CD4-positive, alpha-beta T cell (primary cell): ENCODE data around the gene SLC20A1. TPM values are rescaled to one million over a fixed set of nuclear protein-coding genes. Genes with fewer than 3 reads are reported as not detected.

Source experiments
- ATAC-seq: fragments of 200-7000 bp; cut with Tn5 transposase; one replicate; pipeline ENCODE4 v1.10.0; 2022; ENCODE audit warnings: mild to moderate bottlenecking; ENCODE audit not compliant: poor library complexity
- CTCF ChIA-PET: fragments of 350-600 bp; sonication (Branson Sonifier 250); formaldehyde crosslinking; loops from one replicate; lab custom pipeline; 2021; ENCODE audit warnings: antibody characterized with exemption, inconsistent platforms; lab: Charles Lee
- POLR2A ChIA-PET: fragments of 350-600 bp; sonication (Branson Sonifier 250); formaldehyde crosslinking; loops from one replicate; lab custom pipeline; 2021; ENCODE audit warnings: antibody characterized with exemption, inconsistent platforms; lab: Charles Lee
- DNase-seq, 14 experiments: peaks; one replicate each; pipeline ENCODE4 v3.0.0-alpha.2; 2013 to 2020; ENCODE audit warnings: mixed read lengths in 2 of 14
- H3K27ac ChIP-seq, 2 donors: one replicate each; pipeline versions ENCODE4 v1.5.1 to v1.7.0; 2013; ENCODE audit warnings: low read length in 2 of 2, low read depth in 1 of 2, mild to moderate bottlenecking in 1 of 2
- H3K27me3 ChIP-seq, 2 experiments: 1 replicate in 1 of 2; 2 replicates in 1 of 2; pipeline versions ENCODE4 v1.6.1 to v1.7.0; 2013; ENCODE audit warnings: low read length in 2 of 2, control low read depth in 1 of 2, mild to moderate bottlenecking in 1 of 2, moderate library complexity in 1 of 2; ENCODE audit not compliant: insufficient read depth in 2 of 2, control insufficient read depth in 1 of 2
- H3K36me3 ChIP-seq: one replicate; pipeline ENCODE4 v1.6.1; 2013; ENCODE audit warnings: low read length, control low read depth; ENCODE audit not compliant: insufficient read depth
- H3K4me1 ChIP-seq: one replicate; pipeline ENCODE4 v1.6.1; 2013; ENCODE audit warnings: low read length, control low read depth; ENCODE audit not compliant: insufficient read depth
- H3K4me3 ChIP-seq: one replicate; pipeline ENCODE4 v1.5.1; 2013; ENCODE audit warnings: mild to moderate bottlenecking, low read length, moderate library complexity
- H3K9me3 ChIP-seq, 2 experiments: 1 replicate in 1 of 2; 2 replicates in 1 of 2; pipeline versions ENCODE4 v1.6.1 to v1.7.0; 2013; ENCODE audit warnings: low read length in 2 of 2, mild to moderate bottlenecking in 2 of 2, control low read depth in 1 of 2, moderate library complexity in 1 of 2; ENCODE audit not compliant: control insufficient read depth in 1 of 2, insufficient read depth in 1 of 2
- H3K27ac Mint-ChIP-seq: one replicate; pipeline ENCODE4 v1.8.0; 2020; ENCODE audit warnings: mixed read lengths
- H3K27me3 Mint-ChIP-seq: one replicate; pipeline ENCODE4 v1.8.0; 2021; ENCODE audit warnings: mixed read lengths
- H3K36me3 Mint-ChIP-seq: one replicate; pipeline ENCODE4 v1.8.0; 2021; ENCODE audit warnings: low read depth, mixed read lengths
- H3K4me1 Mint-ChIP-seq: one replicate; pipeline ENCODE4 v1.8.0; 2021; ENCODE audit warnings: low read depth, mixed read lengths
- H3K4me3 Mint-ChIP-seq: one replicate; pipeline ENCODE4 v1.8.0; 2020; ENCODE audit warnings: mild to moderate bottlenecking, mixed read lengths
- H3K9me3 Mint-ChIP-seq: one replicate; pipeline ENCODE4 v1.8.0; 2020; ENCODE audit warnings: mixed read lengths
- intact Hi-C, 2 experiments: fragments of 100-400 bp; cut with DNase I in 1 of 2; cut with micrococcal nuclease in 1 of 2; formaldehyde crosslinking; loops; one replicate each; pipeline versions ENCODE4 v1.15.1 to v1.9.0; 2023 to 2025; cut with DNase I, micrococcal nuclease
- total RNA-seq, 174 experiments: library from RNA in 2 of 174; stranded (reverse) in 2 of 174; gene quantifications; one replicate each; pipeline ENCODE4 v1.2.3 and lab custom pipeline; 2021 to 2026
- TF ChIP-seq, protein P1 (sequence below): fragments of 200-600 bp; IDR thresholded peaks from one replicate; pipeline ENCODE4 v1.8.0; 2022; ENCODE audit warnings: antibody characterized with exemption, mild to moderate bottlenecking

The SLC20A1 gene
- total RNA-seq, 2 experiments from 2014 or later = 130 to 139 TPM

DNA sequence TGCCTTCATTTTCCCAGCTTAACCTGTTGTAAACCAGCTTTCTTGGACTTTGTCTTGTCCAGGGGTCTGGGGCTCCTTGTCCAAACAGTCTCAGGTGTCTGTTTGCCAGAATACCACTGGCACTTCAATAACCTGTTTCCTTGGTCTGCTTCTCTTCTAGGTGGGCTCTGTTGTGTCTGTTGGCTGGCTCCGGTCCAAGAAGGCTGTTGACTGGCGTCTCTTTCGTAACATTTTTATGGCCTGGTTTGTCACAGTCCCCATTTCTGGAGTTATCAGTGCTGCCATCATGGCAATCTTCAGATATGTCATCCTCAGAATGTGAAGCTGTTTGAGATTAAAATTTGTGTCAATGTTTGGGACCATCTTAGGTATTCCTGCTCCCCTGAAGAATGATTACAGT is 17.0 kb downstream of the SLC20A1 start:
- no peak overlapping the region for H3K27ac Mint-ChIP-seq
- ChIA-PET POLR2A (no interaction called here), CTCF (interaction anchor here (0.8 to 1.5 kb wide), 2 partner anchors 36 to 62 kb away, joined by 4 to 6 read pairs; no protein-coding TSS in a partner anchor)
- DNase-seq (no peak), ATAC-seq (no peak)
- intact Hi-C loops = no loop called here
- H3K27ac ChIP-seq = no peak overlapping the region
- no peaks in the 10 kb centered on the region for H3K9me3 ChIP-seq
- H3K4me1 ChIP-seq = peaks cover 18% of the 10 kb centered on the region
- no peaks in the 10 kb centered on the region for H3K9me3 Mint-ChIP-seq
- H3K4me3 Mint-ChIP-seq = no peak overlapping the region
- H3K36me3 Mint-ChIP-seq = peaks cover 87% of the 10 kb centered on the region
- TF ChIP-seq, protein P1, sequence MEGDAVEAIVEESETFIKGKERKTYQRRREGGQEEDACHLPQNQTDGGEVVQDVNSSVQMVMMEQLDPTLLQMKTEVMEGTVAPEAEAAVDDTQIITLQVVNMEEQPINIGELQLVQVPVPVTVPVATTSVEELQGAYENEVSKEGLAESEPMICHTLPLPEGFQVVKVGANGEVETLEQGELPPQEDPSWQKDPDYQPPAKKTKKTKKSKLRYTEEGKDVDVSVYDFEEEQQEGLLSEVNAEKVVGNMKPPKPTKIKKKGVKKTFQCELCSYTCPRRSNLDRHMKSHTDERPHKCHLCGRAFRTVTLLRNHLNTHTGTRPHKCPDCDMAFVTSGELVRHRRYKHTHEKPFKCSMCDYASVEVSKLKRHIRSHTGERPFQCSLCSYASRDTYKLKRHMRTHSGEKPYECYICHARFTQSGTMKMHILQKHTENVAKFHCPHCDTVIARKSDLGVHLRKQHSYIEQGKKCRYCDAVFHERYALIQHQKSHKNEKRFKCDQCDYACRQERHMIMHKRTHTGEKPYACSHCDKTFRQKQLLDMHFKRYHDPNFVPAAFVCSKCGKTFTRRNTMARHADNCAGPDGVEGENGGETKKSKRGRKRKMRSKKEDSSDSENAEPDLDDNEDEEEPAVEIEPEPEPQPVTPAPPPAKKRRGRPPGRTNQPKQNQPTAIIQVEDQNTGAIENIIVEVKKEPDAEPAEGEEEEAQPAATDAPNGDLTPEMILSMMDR = no peak
- H3K27me3 Mint-ChIP-seq = no peaks in the 10 kb centered on the region
- H3K4me1 Mint-ChIP-seq = peaks cover 35% of the 10 kb centered on the region
- H3K4me3 ChIP-seq = no peak overlapping the region
- peaks cover 76% of the 10 kb centered on the region for H3K36me3 ChIP-seq
- no peaks in the 10 kb centered on the region for H3K27me3 ChIP-seq

GRCh38 chr2:112664689-112665088 is 18.9 kb downstream of the SLC20A1 start:
- Histone ChIP-seq H3K27ac (no peak overlapping the region), H3K9me3 (no peaks in the 10 kb centered on the region), H3K4me3 (no peak overlapping the region), H3K36me3 (peaks cover 56% of the 10 kb centered on the region), H3K27me3 (no peaks in the 10 kb centered on the region), H3K4me1 (peaks cover 11% of the 10 kb centered on the region)
- Mint-ChIP-seq H3K27ac (no peak overlapping the region), H3K27me3 (no peaks in the 10 kb centered on the region), H3K36me3 (peaks cover 67% of the 10 kb centered on the region), H3K4me1 (peaks cover 17% of the 10 kb centered on the region), H3K4me3 (no peak overlapping the region), H3K9me3 (no peaks in the 10 kb centered on the region)
- TF ChIP-seq, protein P1 = no peak
- ChIA-PET CTCF (interaction anchor here (0.8 to 1.0 kb wide), 2 partner anchors 8 to 21 kb away, joined by 3 read pairs; no protein-coding TSS in a partner anchor), POLR2A (interaction anchor here (1.0 to 2.0 kb wide), 2 partner anchors 19 to 38 kb away, joined by 3 to 5 read pairs; partner anchors contain the start of gene SLC20A1)
- intact Hi-C loops = loop anchor here in 1 of 2 experiments (5.0 kb wide), 1 partner anchor 32 kb away; no protein-coding TSS in a partner anchor
- ATAC-seq = no peak
- no peak for DNase-seq

- ChIA-PET POLR2A (interaction anchor here (2.0 kb wide), 1 partner anchor 19 kb away, joined by 5 read pairs; the partner anchor contains the start of gene SLC20A1), CTCF (no interaction called here)
- H3K27ac Mint-ChIP-seq = no peak overlapping the region
- no peaks in the 10 kb centered on the region for H3K9me3 Mint-ChIP-seq
- Histone ChIP-seq H3K27me3 (no peaks in the 10 kb centered on the region), H3K9me3 (no peaks in the 10 kb centered on the region), H3K27ac (no peak overlapping the region), H3K36me3 (peaks cover 51% of the 10 kb centered on the region), H3K4me1 (peaks cover 7% of the 10 kb centered on the region), H3K4me3 (no peak overlapping the region)
- intact Hi-C loops = loop anchor here in 1 of 2 experiments (5.0 kb wide), 1 partner anchor 33 kb away; no protein-coding TSS in a partner anchor
- peaks cover 62% of the 10 kb centered on the region for H3K36me3 Mint-ChIP-seq
- DNase-seq (no peak), ATAC-seq (no peak)
- H3K4me3 Mint-ChIP-seq = no peak overlapping the region
- TF ChIP-seq, protein P1 = no peak
- H3K27me3 Mint-ChIP-seq = no peaks in the 10 kb centered on the region
- H3K4me1 Mint-ChIP-seq = peaks cover 11% of the 10 kb centered on the region
Measured at GRCh38 chr2:112665113-112665780, 19.5 kb downstream of the SLC20A1 start.
